Middle frontal gyrus (tissue), 1 donor: ENCODE data around the gene NKTR.

Experiments
- DNase-seq: peaks from one replicate; pipeline ENCODE4 v3.0.0-alpha.2; 2015; ENCODE audit warnings: low spot score; ENCODE audit errors: extremely low spot score

NKTR gene

GRCh38 chr3:42662037-42662812 lies 61.7 kb downstream of the NKTR start:
- DNase-seq: no peak

DNA sequence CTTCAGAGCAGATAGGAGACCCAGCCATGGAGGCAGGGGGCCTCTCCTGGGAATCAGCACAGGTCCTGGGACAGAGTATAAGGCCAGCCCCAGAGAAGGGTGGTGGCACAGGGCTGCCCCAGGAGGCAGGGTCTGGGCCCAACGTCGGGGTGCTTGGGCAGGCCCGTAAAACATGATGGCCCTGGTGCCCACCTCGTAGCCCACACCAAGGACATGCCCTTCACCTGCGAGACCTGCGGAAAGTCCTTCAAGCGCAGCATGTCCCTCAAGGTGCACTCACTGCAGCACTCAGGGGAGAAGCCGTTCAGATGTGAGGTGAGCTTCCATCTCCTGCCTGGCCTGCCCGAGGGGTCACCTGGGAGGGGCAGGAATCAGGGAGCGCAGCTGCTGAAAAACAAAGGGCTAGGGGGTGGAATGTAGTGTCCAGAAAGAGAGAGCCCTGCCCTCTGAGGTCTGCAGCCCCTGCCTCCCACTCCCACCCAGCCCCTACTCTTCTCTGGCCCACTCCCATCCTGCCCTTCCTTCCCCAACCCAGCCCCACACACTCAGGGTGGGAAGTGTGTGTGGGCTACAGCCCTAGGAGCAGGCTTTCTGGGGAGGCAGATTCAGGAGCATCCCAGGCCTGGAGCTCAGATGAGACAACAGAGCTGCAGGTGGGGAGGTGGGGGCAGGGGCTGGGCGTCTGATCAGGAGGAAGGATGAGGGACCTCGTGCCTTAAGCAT lies 62.5 kb downstream of the NKTR start:
- DNase-seq: no peak

DNA sequence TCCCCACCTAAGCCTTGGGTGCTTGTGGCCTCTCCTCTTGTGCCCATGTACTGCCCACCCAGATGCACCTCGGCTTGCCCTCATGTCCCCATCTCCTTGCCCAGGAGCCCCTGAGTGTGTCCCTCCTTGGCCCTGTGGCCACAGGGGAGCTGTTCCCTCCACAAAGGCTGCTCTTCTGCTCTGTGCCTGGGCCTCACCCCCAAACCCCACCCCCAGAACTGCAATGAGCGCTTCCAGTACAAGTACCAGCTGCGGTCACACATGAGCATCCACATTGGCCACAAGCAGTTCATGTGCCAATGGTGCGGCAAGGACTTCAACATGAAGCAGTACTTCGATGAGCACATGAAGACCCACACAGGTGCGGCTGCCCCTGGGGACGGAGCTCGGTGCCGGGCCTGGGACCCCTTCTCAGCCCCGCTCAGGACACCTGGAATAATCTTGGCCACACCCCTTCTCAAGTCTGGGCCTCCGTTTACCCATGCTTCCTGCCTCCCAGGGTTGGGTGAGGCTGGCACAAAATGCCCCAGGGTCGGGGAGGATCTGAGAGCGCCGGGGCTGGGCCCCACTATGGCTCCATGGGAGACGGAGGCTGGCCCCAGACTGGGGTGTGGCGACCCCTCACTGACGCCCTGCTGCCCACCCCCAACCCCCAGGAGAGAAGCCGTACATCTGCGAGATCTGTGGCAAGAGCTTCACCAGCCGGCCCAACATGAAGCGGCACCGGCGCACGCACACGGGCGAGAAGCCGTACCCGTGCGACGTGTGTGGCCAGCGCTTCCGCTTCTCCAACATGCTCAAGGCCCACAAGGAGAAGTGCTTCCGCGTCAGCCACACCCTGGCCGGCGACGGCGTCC lies 63.3 kb downstream of the NKTR start:
- DNase-seq: no peak

- DNase-seq: no peak
These were observed 63.9 kb downstream of the NKTR start for GRCh38 chr3:42664438-42664803.

DNA sequence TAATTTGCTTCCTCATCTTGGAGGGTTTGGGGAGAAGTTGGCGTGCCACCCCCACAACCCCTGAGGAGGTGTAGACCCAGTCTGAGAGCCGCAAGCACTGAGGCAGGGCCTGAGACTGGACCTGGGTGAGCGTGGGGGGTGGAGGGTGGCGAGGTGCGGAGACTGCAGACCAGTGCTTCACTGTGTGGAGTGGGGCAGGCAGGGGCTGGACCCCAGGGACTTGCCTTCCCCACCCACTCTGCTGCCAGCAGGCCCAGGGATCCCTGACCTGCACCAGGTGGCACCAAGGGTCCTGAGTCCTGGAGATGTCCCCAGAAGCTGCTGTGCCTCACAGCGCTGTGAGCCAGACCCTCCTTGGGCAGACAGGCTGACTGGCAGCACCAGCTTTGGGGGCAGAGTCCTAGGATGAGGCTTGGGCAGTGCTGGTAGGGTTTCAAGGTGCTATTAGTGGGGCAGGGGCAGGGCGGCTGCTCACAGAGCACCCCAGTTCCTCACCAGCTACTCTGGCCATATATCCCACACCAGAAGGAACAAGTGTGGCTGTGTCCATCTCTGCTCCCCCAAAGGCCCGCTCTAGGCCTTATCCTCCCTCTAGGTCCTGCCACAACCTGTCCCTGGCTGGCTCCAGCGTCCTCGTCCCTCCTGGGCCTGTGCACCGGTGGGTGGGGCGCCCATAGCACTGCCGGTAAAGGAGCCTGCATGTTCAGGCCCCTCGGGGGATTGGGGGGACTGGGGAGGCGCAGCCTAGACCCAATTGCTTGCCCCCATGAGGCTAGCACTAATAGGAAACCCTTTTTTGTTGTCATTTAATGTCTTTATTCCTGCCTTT lies 64.8 kb downstream of the NKTR start:
- no peak for DNase-seq

DNA sequence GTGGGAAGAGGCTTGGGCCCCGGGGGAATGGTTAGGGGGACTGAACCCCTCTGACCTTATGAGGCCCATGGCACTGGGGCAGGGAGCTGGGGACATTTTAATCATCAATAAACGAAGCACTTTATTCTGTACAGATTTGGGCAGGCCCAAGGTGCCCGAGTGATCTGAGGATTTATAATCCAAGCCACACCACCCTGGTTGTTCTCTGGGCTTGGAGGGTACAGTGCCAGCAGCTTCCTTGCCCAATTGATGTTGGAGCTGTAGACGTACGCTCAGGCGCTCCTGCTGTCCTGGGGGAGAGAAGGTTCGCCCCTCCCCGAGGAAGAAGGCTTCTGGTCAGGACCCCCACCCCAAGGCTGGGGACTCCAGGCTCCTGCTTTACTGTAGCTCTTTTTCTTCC lies 65.5 kb downstream of the NKTR start:
- DNase-seq: no peak

DNA sequence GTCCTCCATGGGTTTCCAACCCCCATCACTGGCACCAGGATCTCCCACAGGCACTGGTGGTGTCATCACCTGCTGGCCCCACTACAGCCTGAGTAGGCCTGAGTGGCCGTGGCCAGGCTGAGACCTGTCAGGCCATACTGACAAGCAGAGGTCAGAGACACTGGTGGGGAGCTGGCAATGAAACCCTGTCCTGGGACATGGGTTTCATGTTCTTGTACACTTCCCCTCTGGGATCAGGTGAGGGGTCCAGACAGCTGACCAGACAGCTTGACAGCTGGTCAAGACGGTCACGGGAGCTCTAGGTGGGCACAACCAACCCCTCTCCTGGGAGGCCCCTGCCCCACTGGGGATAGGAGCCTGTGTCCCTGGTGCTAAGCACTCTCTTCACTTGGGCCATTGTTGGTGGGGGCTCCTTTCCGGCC lies 66.1 kb downstream of the NKTR start:
- no peak for DNase-seq

DNA sequence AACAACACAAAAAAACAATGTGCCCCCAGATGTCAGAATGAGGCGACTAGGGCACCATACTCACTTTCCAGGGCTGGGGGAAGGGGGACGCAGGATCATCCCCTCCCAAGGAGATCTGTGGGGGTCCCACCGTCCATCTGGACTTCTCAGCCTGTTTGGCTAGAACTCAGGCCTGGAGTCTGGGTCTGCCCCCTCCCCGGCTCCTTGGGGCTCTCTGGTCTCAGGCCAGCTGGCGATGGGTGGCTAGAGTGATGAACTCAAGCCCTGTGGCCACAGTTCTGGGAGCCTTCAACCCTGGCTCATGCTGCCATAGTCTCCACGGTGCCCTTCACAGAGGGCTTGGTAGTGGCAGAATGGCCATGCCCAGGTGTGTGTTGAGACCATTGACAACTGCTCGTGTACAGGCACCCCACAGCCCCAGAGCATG lies 66.6 kb downstream of the NKTR start:
- DNase-seq: no peak

- DNase-seq: no peak
These were observed 67.3 kb downstream of the NKTR start for GRCh38 chr3:42667523-42668412.

- no peak for DNase-seq
These were observed 67.9 kb downstream of the NKTR start for GRCh38 chr3:42668413-42668760.

- no peak for DNase-seq
These were observed 68.3 kb downstream of the NKTR start for GRCh38 chr3:42668793-42669217.

DNA sequence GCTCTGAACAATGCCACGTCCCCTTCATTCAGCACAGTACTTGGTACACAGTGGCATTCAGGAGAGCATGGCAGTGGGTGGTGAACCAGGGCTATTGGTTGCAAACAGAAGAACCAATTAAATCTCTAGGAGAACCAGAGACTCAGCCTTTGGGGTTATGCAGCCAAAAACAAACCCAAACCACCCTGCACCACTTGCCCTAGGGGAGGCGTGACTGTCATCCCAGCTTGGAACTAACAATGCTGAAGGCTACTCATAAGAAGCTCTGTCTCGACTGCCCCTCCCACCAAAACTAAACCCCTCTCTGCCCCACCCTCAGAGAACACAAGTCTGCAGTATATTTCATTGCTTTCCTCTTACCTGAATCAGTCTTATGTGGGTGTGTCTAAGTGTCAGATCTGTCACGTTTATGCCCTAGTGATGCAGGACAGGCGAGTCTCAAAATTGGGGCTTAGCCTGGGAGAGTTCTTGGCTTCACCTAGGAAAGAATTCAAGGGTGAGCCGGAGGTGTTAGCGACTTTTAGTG lies 69.6 kb downstream of the NKTR start:
- DNase-seq: no peak

DNA sequence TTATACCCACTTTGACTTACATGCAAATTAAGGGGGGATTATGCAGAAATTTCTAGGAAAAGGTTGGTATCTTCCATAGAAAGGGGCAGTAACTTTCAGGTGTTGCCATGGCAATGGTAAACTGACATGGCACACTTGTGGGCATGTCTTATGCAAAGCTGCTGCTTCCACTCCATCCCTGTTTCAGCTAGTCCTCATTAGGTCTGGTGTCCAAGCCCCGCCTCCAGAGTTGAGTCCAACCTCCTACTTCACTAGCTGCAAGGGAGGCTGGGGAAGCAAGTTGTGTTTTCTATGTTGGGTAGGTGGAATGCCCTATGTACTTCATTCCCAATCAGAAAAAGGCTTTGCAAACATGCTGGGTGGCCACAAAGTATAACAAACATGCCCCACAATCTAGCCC lies 70.2 kb downstream of the NKTR start:
- DNase-seq: no peak

DNA sequence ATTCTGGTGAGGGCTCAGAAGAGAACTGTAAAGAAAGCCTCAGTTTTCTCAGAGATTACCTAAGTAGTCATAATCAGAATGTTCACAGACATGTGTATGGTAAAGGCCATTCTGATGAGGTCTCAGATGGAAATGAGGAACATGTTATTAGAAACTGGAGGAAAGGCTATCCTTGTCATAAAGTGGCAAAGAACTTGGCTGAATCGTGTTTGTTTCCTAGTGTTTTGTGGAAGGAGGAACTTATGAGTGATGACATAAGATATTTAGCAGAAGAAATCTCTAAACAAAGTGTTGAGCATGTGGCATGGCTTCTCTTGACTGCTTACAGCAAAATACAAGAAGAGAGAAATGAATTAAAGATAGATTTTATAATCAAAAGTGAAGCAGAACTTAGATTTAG lies 72.0 kb downstream of the NKTR start:
- DNase-seq: no peak

- no peak for DNase-seq
These were observed 72.6 kb downstream of the NKTR start for GRCh38 chr3:42673082-42673481.

DNA sequence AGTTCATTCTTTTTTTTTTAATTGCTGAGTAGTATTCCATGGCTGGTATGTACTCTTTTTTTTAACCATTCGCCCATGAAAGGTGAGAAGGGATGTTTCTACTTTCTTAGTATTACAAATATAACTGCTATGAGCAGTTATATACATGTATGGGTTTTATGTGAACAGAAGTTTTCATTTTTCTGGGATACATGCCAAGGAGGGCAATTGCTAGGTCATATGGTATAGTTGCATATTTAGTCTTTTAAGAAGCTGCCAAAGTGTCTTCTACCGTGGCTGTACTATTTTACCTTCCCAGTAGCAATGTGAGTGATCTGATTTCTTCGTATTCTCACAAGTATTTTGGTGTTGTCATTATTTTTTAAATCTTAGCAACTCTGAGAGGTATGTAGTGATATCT lies 73.7 kb downstream of the NKTR start:
- no peak for DNase-seq

GRCh38 chr3:42675909-42676308 lies 75.4 kb downstream of the NKTR start:
- DNase-seq: no peak

GRCh38 chr3:42678447-42678846 lies 78.0 kb downstream of the NKTR start:
- no peak for DNase-seq

DNA sequence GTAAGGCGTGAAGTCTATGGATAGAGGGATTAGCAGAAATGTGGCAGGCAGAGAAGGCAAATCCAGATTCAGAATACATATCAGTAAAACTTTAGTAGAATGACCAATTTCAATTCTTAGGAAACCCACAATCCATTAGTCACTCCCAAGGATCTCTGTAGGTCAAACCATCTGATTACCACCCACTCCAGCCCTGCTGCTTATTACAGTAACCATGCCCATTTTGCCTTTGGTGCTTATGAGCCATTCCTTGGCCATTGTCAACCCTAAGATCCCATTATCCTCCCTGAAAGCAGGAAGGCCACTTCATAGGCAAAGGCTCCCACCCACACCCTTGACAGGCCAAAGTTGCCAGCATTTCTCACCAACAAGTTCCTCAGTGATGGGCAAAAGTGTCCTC lies 79.8 kb downstream of the NKTR start:
- no peak for DNase-seq

- no peak for DNase-seq
These were observed 80.3 kb downstream of the NKTR start for GRCh38 chr3:42680806-42681205.
